ENCODE measurements around the gene SYT17. TPM values are rescaled to one million over a fixed set of nuclear protein-coding genes. Genes with fewer than 3 reads are reported as not detected.

Gene SYT17
- total and polyA plus RNA-seq, 7 donors: 0.08 to 0.58 (median 0.39) TPM

GRCh38 chr16:19210280-19210924 lies 42.4 kb downstream of the SYT17 start:
- ATAC-seq: no peak
- Histone ChIP-seq H3K9me3 (no peaks in the 10 kb centered on the region), H3K27ac (no peak overlapping the region), H3K36me3 (ENCODE audit: insufficient read depth in 1 of 2, low read depth in 1 of 2) (no peaks in the 10 kb centered on the region), H3K27me3 (ENCODE audit: insufficient read depth in 3 of 3, low read length in 2 of 3) (no peaks in the 10 kb centered on the region), H3K4me1 (no peaks in the 10 kb centered on the region), H3K4me3 (no peak overlapping the region)
- WGBS, 3 donors: 75 to 82% (median 79%) methylated on average over 9 of the region's 9 CpGs
- no peak for TF ChIP-seq CTCF (IDR thresholded peaks at IDR 0.05)
- intact Hi-C loops (cut with DNase I): no loop called here
- no peak for DNase-seq

- no peak overlapping the region for H3K27ac ChIP-seq
These were observed 42.9 kb downstream of the SYT17 start for GRCh38 chr16:19210968-19211367.

GRCh38 chr16:19212059-19212458 lies 44.0 kb downstream of the SYT17 start:
- no peak for TF ChIP-seq CTCF (IDR thresholded peaks at IDR 0.05)
- Histone ChIP-seq H3K4me3 (no peak overlapping the region), H3K36me3 (ENCODE audit: insufficient read depth in 1 of 2, low read depth in 1 of 2) (no peaks in the 10 kb centered on the region), H3K27me3 (ENCODE audit: insufficient read depth in 3 of 3, low read length in 2 of 3) (no peaks in the 10 kb centered on the region), H3K9me3 (no peaks in the 10 kb centered on the region), H3K27ac (no peak overlapping the region), H3K4me1 (no peaks in the 10 kb centered on the region)
- no peak for ATAC-seq
- intact Hi-C loops (cut with DNase I): no loop called here
- no peak for DNase-seq
- 87 to 95% (median 91%) methylated on average over 5 of the region's 5 CpGs for WGBS, 3 donors

More at GRCh38 chr16:19210968-19211367, 42.9 kb downstream of the SYT17 start:
- ATAC-seq (no peak), DNase-seq (no peak)
- intact Hi-C loops (cut with DNase I): no loop called here
- no peak for TF ChIP-seq CTCF (IDR thresholded peaks at IDR 0.05)
- WGBS, 3 donors: 71 to 75% (median 72%) methylated on average over 12 of the region's 12 CpGs
- H3K4me1 ChIP-seq: no peaks in the 10 kb centered on the region
- no peak overlapping the region for H3K4me3 ChIP-seq
- H3K27me3 ChIP-seq (ENCODE audit: insufficient read depth in 3 of 3, low read length in 2 of 3): no peaks in the 10 kb centered on the region
- H3K36me3 ChIP-seq (ENCODE audit: insufficient read depth in 1 of 2, low read depth in 1 of 2): no peaks in the 10 kb centered on the region
- H3K9me3 ChIP-seq: no peaks in the 10 kb centered on the region

GRCh38 chr16:19213885-19214284 lies 45.8 kb downstream of the SYT17 start:
- ATAC-seq (no peak), DNase-seq (no peak)
- H3K27me3 ChIP-seq (ENCODE audit: insufficient read depth in 3 of 3, low read length in 2 of 3): no peaks in the 10 kb centered on the region
- no peak overlapping the region for H3K27ac ChIP-seq
- H3K36me3 ChIP-seq (ENCODE audit: insufficient read depth in 1 of 2, low read depth in 1 of 2): no peaks in the 10 kb centered on the region
- no peaks in the 10 kb centered on the region for H3K4me1 ChIP-seq
- no peak overlapping the region for H3K4me3 ChIP-seq
- intact Hi-C loops (cut with DNase I): no loop called here
- TF ChIP-seq CTCF (IDR thresholded peaks at IDR 0.05): no peak
- H3K9me3 ChIP-seq: no peaks in the 10 kb centered on the region

- DNase-seq (no peak), ATAC-seq (no peak)
- Histone ChIP-seq H3K9me3 (no peaks in the 10 kb centered on the region), H3K27me3 (ENCODE audit: insufficient read depth in 3 of 3, low read length in 2 of 3) (no peaks in the 10 kb centered on the region), H3K36me3 (ENCODE audit: insufficient read depth in 1 of 2, low read depth in 1 of 2) (no peaks in the 10 kb centered on the region), H3K27ac (no peak overlapping the region), H3K4me3 (no peak overlapping the region), H3K4me1 (no peaks in the 10 kb centered on the region)
- intact Hi-C loops (cut with DNase I): no loop called here
- 85 to 89% (median 87%) methylated on average over 5 of the region's 5 CpGs for WGBS, 3 donors
- TF ChIP-seq CTCF (IDR thresholded peaks at IDR 0.05): no peak
These were observed 47.7 kb downstream of the SYT17 start for GRCh38 chr16:19215705-19216104.

All from psoas muscle (tissue), 8 donors.